H1 (cell line): ENCODE measurements around the gene TOP1. TPM values are rescaled to one million over a fixed set of nuclear protein-coding genes. Genes with fewer than 3 reads are reported as not detected.

Experiments
- CTCF ChIA-PET: fragments of 300-600 bp; sonication (Branson Sonifier 250); formaldehyde crosslinking; loops from one replicate; lab custom pipeline; 2021; ENCODE audit not compliant: partially characterized antibody; lab: Charles Lee
- POLR2A ChIA-PET: fragments of 300-600 bp; sonication (Branson Sonifier 250); formaldehyde crosslinking; loops from one replicate; lab custom pipeline; 2021; ENCODE audit warnings: inconsistent platforms; ENCODE audit not compliant: partially characterized antibody; lab: Charles Lee
- DNase-seq, 2 experiments: peaks; one replicate each; pipeline versions ENCODE4 v3.0.0 to v3.0.0-alpha.2; 2010 to 2022; ENCODE audit warnings: low spot score in 2 of 2, low read depth in 1 of 2, mixed read lengths in 1 of 2
- FAIRE-seq: peaks from 2 replicates; lab custom pipeline; 2011; peaks lifted over from hg19 to GRCh38; lab: Jason Lieb, UNC
- H2AFZ ChIP-seq: 2 replicates; pipeline ENCODE4 v1.8.1; 2012; ENCODE audit warnings: low read length, inconsistent platforms
- H2AK5ac ChIP-seq: 2 replicates; pipeline ENCODE4 v1.6.1; 2013; ENCODE audit warnings: low read depth, low read length
- H2BK120ac ChIP-seq: replicated peaks from 2 replicates; pipeline ENCODE3; 2013; ENCODE audit warnings: low read depth, low read length, inconsistent platforms
- H2BK12ac ChIP-seq: 2 replicates; pipeline ENCODE4 v1.6.1; 2013; ENCODE audit warnings: low read depth, low read length
- H2BK15ac ChIP-seq: 2 replicates; pipeline ENCODE4 v1.6.1; 2013; ENCODE audit warnings: low read length
- H2BK20ac ChIP-seq: 2 replicates; pipeline ENCODE4 v1.6.1; 2013; ENCODE audit warnings: low read length
- H2BK5ac ChIP-seq: 2 replicates; pipeline ENCODE4 v1.6.1; 2013; ENCODE audit warnings: low read depth, low read length
- H3K14ac ChIP-seq: 2 replicates; pipeline ENCODE4 v1.6.1; 2013; ENCODE audit warnings: inconsistent platforms; ENCODE audit not compliant: insufficient read length
- H3K18ac ChIP-seq: 2 replicates; pipeline ENCODE4 v1.6.1; 2013; ENCODE audit warnings: low read length; ENCODE audit errors: extremely low read depth
- H3K23ac ChIP-seq: 2 replicates; pipeline ENCODE4 v1.6.1; 2013; ENCODE audit warnings: inconsistent platforms; ENCODE audit not compliant: insufficient read length
- H3K23me2 ChIP-seq: 2 replicates; pipeline ENCODE4 v1.6.1; 2013; ENCODE audit warnings: low read depth, low read length
- H3K27ac ChIP-seq: 2 replicates; pipeline ENCODE4 v1.6.1; 2011; ENCODE audit warnings: low read depth, low read length, inconsistent platforms
- H3K27me3 ChIP-seq, 4 experiments: replicated peaks in 1 of 4; 1 replicate in 1 of 4; 2 replicates in 3 of 4; pipeline versions ENCODE4 v1.6.1 to v1.8.1; 2011 to 2013; ENCODE audit warnings: low read length in 3 of 4, mild to moderate bottlenecking in 3 of 4, inconsistent platforms in 2 of 4, mixed read lengths in 2 of 4, moderate library complexity in 1 of 4; ENCODE audit not compliant: control insufficient read depth in 3 of 4, insufficient read depth in 3 of 4; ENCODE audit errors: extremely low read depth in 1 of 4
- H3K36me3 ChIP-seq, 4 experiments: 2 replicates each; pipeline versions ENCODE4 v1.6.1 to v1.8.1; 2011 to 2013; ENCODE audit warnings: mild to moderate bottlenecking in 4 of 4, low read length in 3 of 4, moderate library complexity in 2 of 4, control low read depth in 1 of 4, inconsistent platforms in 1 of 4; ENCODE audit not compliant: insufficient read depth in 4 of 4, control insufficient read depth in 2 of 4
- H3K4ac ChIP-seq: replicated peaks from 2 replicates; pipeline ENCODE3; 2013; ENCODE audit warnings: low read length, low read depth, mixed read lengths, inconsistent platforms; ENCODE audit not compliant: insufficient read length
- H3K4me1 ChIP-seq, 4 experiments: replicated peaks in 1 of 4; 1 replicate in 1 of 4; 2 replicates in 3 of 4; pipeline versions ENCODE4 v1.6.1 to v1.8.1; 2011 to 2013; ENCODE audit warnings: low read length in 3 of 4, inconsistent platforms in 2 of 4, mixed read lengths in 1 of 4; ENCODE audit not compliant: insufficient read depth in 4 of 4, control insufficient read depth in 3 of 4
- H3K4me2 ChIP-seq, 2 experiments: 2 replicates each; pipeline versions ENCODE4 v1.6.1 to v1.8.1; 2011 to 2013; ENCODE audit warnings: low read depth in 2 of 2, low read length in 2 of 2, control low read depth in 1 of 2, inconsistent platforms in 1 of 2, mild to moderate bottlenecking in 1 of 2; ENCODE audit not compliant: insufficient read depth in 1 of 2
- H3K4me3 ChIP-seq, 4 experiments: fragments of 200-600, 300-600 bp in 1 of 4; sonication (generic), shearing (Covaris generic), sonication (Bioruptor Twin) in 1 of 4; 2 replicates each; pipeline versions ENCODE4 v1.5.1 to v1.8.1; 2011 to 2016; ENCODE audit warnings: low read length in 4 of 4, low read depth in 3 of 4, control low read depth in 2 of 4, inconsistent platforms in 2 of 4, mild to moderate bottlenecking in 2 of 4, mixed read lengths in 1 of 4, moderate library complexity in 1 of 4; ENCODE audit not compliant: insufficient read depth in 2 of 4; ENCODE audit errors: extremely low read depth in 1 of 4
- H3K56ac ChIP-seq: replicated peaks from 2 replicates; pipeline ENCODE3; 2013; ENCODE audit warnings: low read depth, mild to moderate bottlenecking, mixed read lengths, low read length, inconsistent platforms; ENCODE audit not compliant: insufficient read length
- H3K79me1 ChIP-seq: 2 replicates; pipeline ENCODE4 v1.6.1; 2013; ENCODE audit warnings: low read depth, low read length, control low read depth
- H3K79me2 ChIP-seq, 2 experiments: 2 replicates each; pipeline versions ENCODE4 v1.6.1 to v1.8.1; 2012 to 2013; ENCODE audit warnings: low read length in 2 of 2, mild to moderate bottlenecking in 2 of 2, inconsistent platforms in 1 of 2; ENCODE audit not compliant: insufficient read depth in 2 of 2, control insufficient read depth in 1 of 2
- H3K9ac ChIP-seq, 4 experiments: replicated peaks in 1 of 4; 1 replicate in 1 of 4; 2 replicates in 3 of 4; pipeline versions ENCODE4 v1.6.1 to v1.8.1; 2011 to 2013; ENCODE audit warnings: low read depth in 3 of 4, low read length in 3 of 4, control low read depth in 2 of 4, mild to moderate bottlenecking in 2 of 4, moderate library complexity in 2 of 4, inconsistent platforms in 1 of 4; ENCODE audit errors: extremely low read depth in 1 of 4
- H3K9me3 ChIP-seq, 2 experiments: 2 replicates each; pipeline versions ENCODE4 v1.6.1 to v1.8.1; 2012 to 2013; ENCODE audit warnings: mild to moderate bottlenecking in 2 of 2, moderate library complexity in 2 of 2, control low read depth in 1 of 2, inconsistent platforms in 1 of 2, low read depth in 1 of 2, low read length in 1 of 2, mixed read lengths in 1 of 2; ENCODE audit not compliant: insufficient read depth in 2 of 2
- H4K20me1 ChIP-seq, 2 experiments: replicated peaks in 1 of 2; 2 replicates each; pipeline versions ENCODE3 to v1.8.1; 2011 to 2013; ENCODE audit warnings: inconsistent platforms in 2 of 2, low read length in 2 of 2, mild to moderate bottlenecking in 1 of 2; ENCODE audit not compliant: insufficient read depth in 2 of 2, control insufficient read depth in 1 of 2
- H4K5ac ChIP-seq: 2 replicates; pipeline ENCODE4 v1.6.1; 2013; ENCODE audit warnings: low read length, low read depth, mixed read lengths, inconsistent platforms; ENCODE audit not compliant: insufficient read length
- H4K8ac ChIP-seq: 2 replicates; pipeline ENCODE4 v1.8.0; 2013; ENCODE audit warnings: mild to moderate bottlenecking, moderate library complexity, low read length, inconsistent platforms; ENCODE audit not compliant: insufficient read depth; ENCODE audit errors: extremely low read depth
- H4K91ac ChIP-seq: replicated peaks from 2 replicates; pipeline ENCODE3; 2013; ENCODE audit warnings: low read length, mixed read lengths, inconsistent platforms; ENCODE audit not compliant: insufficient read length
- MAFK ChIP-seq: IDR thresholded peaks from 2 replicates; pipeline ENCODE4 v1.6.1; 2012; ENCODE audit warnings: low read depth, mild to moderate bottlenecking, improper control_type of control experiment, low read length
- POU5F1 ChIP-seq: IDR thresholded peaks from 2 replicates; pipeline ENCODE4 v1.6.1; 2011; ENCODE audit warnings: low read depth, mild to moderate bottlenecking, low read length, moderate library complexity
- WGBS, 2 experiments: shearing (Covaris generic) in 1 of 2; methylation state at CpG; one replicate each; pipeline versions ENCODE4 v1.1.6 to v1.1.7; 2013 to 2015; ENCODE audit warnings: low lambda C conversion rate in 2 of 2, mixed read lengths in 2 of 2, inconsistent platforms in 1 of 2, low coverage in 1 of 2, missing lambda C conversion rate in 1 of 2; ENCODE audit not compliant: insufficient replicate concordance in 2 of 2, insufficient coverage in 1 of 2, insufficient read length in 1 of 2; ENCODE audit errors: extremely low coverage in 1 of 2, missing lambda C conversion rate in 1 of 2; 5-methylcytosine and 5-hydroxymethylcytosine counted together
- polyA plus RNA-seq, 7 experiments: library from polyadenylated mRNA; depleted of rRNA in 3 of 7; stranded (reverse) in 5 of 7; unstranded in 2 of 7; fragments of >200 nt in 5 of 7; fragments of 200-250 nt in 2 of 7; gene quantifications; 1 replicate in 5 of 7; 2 replicates in 1 of 7; 4 replicates in 1 of 7; pipeline versions ENCODE4 v1.2.1 to v1.2.3, GENCODE V29; 2011 to 2013; ENCODE audit warnings: missing spikeins in 2 of 7, mixed read lengths in 2 of 7
- total RNA-seq: library from RNA; stranded (reverse); fragmentation: NEBNext Ultra II Directional; extraction: Animal tissue kit (Norgen Biotek cat#: 25700); gene quantifications from 2 replicates; pipeline ENCODE4 v1.2.1, GENCODE V29; 2021

The TOP1 gene
- total and polyA plus RNA-seq, 2 of the 8 experiments (the other 6 are each of a cell fraction or from before 2014, with no cell fraction given) = 7.4 to 108 TPM

DNA sequence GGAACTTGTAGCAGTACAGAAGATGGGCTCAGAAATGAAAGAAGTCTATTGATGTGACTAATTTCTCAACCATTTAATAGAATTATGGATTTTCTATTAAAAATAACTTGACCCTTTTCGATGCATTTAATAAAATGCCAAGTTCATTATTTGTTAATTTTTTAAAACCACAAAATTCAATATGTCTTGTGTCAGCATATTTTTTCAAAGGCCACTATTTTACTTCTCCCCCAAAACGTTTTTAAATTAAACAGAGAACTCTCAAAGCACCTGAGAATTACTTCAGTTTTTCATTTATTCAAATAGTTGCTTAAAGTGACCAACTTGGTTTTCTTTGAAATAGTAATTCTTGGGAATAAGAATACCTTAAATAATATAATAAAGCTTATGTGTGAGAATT, 8.6 kb downstream of the TOP1 start:
- no peak overlapping the region for H3K27ac ChIP-seq
- no peak overlapping the region for H4K8ac ChIP-seq
- no peak overlapping the region for H2BK5ac ChIP-seq
- DNase-seq = no peak
- H2BK12ac ChIP-seq = no peak overlapping the region
- H3K36me3 ChIP-seq = peaks cover 0 to 7% (median 1%) of the 10 kb centered on the region in 4 experiments; a peak in 2 of 8 replicates
- H2BK20ac ChIP-seq = no peak overlapping the region
- no peak overlapping the region for H2BK15ac ChIP-seq
- H3K4ac ChIP-seq = no peak overlapping the region
- no peak overlapping the region for H2BK120ac ChIP-seq
- H3K9ac ChIP-seq = no peak overlapping the region
- H3K56ac ChIP-seq = no peak overlapping the region
- H3K4me2 ChIP-seq = no peak overlapping the region
- no peak overlapping the region for H4K91ac ChIP-seq
- no peak overlapping the region for H3K14ac ChIP-seq
- POLR2A ChIA-PET = interaction anchor here (0.6 kb wide), 1 partner anchor 10 kb away, joined by 4 read pairs; no protein-coding TSS in a partner anchor
- H3K18ac ChIP-seq = no peak overlapping the region
- H3K79me1 ChIP-seq = peaks cover 2% of the 10 kb centered on the region
- no peaks in the 10 kb centered on the region for H3K9me3 ChIP-seq
- H2AK5ac ChIP-seq = no peak overlapping the region
- H4K5ac ChIP-seq = no peak overlapping the region
- peaks cover 0 to 8% (median 3%) of the 10 kb centered on the region in 4 experiments; a peak in 2 of 7 replicates for H3K4me1 ChIP-seq
- H4K20me1 ChIP-seq = peaks cover 40 to 42% of the 10 kb centered on the region in 2 experiments
- H3K23me2 ChIP-seq = no peaks in the 10 kb centered on the region
- peaks cover 2 to 26% (median 14%) of the 10 kb centered on the region in 4 experiments; a peak in 6 of 7 replicates for H3K27me3 ChIP-seq
- H3K79me2 ChIP-seq = peaks cover 15 to 96% of the 10 kb centered on the region in 2 experiments
- no peak overlapping the region for H3K23ac ChIP-seq
- WGBS, 2 experiments = 86% methylated on average over 2 of the region's 2 CpGs; no CpG with 5 or more reads in 1 of the 2 experiments
- peak; percentile 23; the same call in 1 of the 2 replicates for TF ChIP-seq MAFK
- TF ChIP-seq POU5F1 = no peak
- TF ChIP-seq, all 59 proteins: peak for 1
- Histone ChIP-seq H2AFZ (no peak overlapping the region), H3K4me3 (no peak overlapping the region)
- FAIRE-seq = no peak
- CTCF ChIA-PET = interaction anchor here (1.0 to 1.9 kb wide), 5 partner anchors 10 to 136 kb away, joined by 3 to 6 read pairs (median 4); no protein-coding TSS in a partner anchor
